DOHH2 (cell line): ENCODE results near the gene KLHL41.

Experiments
- CTCF ChIP-seq: fragments of 200-600 bp; sonication (generic); IDR thresholded peaks from one replicate; pipeline ENCODE4 v1.5.1; 2014; ENCODE audit warnings: antibody characterized with exemption, mild to moderate bottlenecking, low read depth, low read length; ENCODE audit not compliant: poor library complexity, severe bottlenecking
- EZH2phosphoT487 ChIP-seq: fragments of 200-600 bp; sonication (generic); IDR thresholded peaks from 2 replicates; pipeline ENCODE4 v1.6.1; 2017; ENCODE audit warnings: borderline replicate concordance, mild to moderate bottlenecking, antibody characterized with exemption, low read length, moderate library complexity, mixed read lengths

GRCh38 chr2:169546756-169547155, 37.3 kb downstream of the KLHL41 start:
- no peak for TF ChIP-seq CTCF
- no peak for TF ChIP-seq EZH2phosphoT487
